GM19240 (cell line): ENCODE results near the gene TMPRSS9.

ENCODE experiments used
- DNase-seq: peaks from one replicate; pipeline ENCODE4 v3.0.0; 2011; ENCODE audit warnings: low spot score; ENCODE audit not compliant: insufficient read length

The TMPRSS9 gene

DNA sequence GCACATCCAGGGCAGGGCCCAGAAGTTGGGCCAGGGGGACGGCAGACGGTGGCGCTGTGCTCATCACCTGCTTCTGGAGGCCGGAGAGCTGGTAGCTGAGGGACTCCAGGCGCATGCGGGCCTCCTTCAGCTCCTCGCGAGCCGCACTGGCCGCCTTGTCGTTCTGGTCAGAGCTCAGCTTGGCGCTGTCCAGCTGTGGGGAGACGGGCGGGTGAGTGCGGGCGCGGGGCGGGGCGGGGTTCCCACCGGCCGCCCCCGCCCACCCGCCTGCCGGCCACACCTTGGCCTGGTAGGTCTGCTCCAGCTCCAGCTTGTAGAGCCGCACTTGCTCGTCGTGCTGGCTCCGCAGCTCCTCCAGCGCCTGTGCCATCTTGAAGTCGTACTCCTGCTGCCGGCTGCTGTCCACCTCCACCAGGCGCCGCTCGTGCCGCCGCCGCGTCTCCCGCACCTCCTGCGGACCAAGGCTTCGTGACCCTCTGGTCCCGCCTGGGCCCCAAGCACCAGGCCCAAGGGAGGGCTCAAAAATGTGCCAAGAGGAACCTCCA is 74.7 kb downstream of the TMPRSS9 start:
- no peak for DNase-seq

- DNase-seq: no peak
Observed at GRCh38 chr19:2436384-2436783, 76.3 kb downstream of the TMPRSS9 start.

GRCh38 chr19:2436926-2437325 is 76.9 kb downstream of the TMPRSS9 start:
- no peak for DNase-seq

DNA sequence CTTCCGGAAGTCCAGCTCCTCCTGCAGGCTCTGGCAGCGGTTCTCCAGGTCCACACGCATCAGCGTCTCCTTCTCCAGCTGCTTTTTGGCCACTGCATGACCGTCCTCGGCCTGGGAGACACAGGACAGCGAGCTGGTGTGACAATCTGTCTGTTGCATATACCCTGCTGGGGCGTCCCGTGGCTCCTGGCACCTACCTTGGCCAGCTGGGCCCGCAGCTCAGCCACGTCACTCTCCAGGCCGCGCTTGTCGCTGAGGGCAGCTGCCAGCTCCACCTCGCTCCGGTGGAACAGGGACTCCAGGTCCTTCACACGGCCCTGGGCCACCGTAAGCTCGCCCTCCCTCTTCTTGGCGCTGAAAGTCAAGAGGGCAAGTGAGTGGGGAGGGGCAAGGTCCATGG is 78.1 kb downstream of the TMPRSS9 start:
- DNase-seq: no peak

DNA sequence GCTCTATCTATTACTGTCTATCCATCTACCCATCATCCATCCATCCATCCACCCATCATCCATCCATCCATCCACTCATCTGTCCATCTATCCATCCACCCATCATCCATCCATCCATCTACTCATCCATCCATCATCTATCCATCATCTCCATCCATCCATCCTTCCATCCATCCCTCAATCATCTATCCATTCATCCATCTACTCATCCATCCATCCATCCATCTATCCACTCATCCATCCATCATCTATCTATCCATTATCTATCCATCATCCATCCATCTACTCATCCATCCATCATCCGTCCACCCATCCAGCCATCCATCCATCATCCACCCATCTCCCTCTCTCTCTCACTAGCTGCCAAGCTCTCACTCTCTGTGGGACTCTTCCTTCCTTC is 80.5 kb downstream of the TMPRSS9 start:
- no peak for DNase-seq

- DNase-seq: no peak
Observed at GRCh38 chr19:2441096-2441752, 81.2 kb downstream of the TMPRSS9 start.

- no peak for DNase-seq
Observed at GRCh38 chr19:2443116-2443784, 83.2 kb downstream of the TMPRSS9 start.

DNA sequence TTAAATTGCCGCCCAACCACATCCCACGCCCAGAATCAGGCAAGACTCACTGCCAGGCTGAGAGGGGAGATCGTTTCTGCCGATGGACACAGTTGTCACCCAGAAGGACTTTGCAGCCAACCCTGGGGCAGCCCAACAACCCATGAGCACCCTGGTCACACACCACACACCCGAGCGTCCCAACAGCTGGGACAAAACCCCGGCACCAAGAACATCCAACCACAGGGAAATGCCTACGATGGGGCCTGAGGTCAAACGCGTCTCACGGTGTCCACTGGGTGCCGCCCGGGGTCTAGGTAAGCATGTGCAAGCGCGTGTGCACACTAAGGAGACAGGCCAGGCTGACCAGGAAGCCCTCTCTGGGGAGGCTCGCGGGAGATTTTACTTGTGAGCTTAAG is 83.7 kb downstream of the TMPRSS9 start:
- no peak for DNase-seq

- no peak for DNase-seq
Observed at GRCh38 chr19:2444251-2445002, 84.4 kb downstream of the TMPRSS9 start.

DNA sequence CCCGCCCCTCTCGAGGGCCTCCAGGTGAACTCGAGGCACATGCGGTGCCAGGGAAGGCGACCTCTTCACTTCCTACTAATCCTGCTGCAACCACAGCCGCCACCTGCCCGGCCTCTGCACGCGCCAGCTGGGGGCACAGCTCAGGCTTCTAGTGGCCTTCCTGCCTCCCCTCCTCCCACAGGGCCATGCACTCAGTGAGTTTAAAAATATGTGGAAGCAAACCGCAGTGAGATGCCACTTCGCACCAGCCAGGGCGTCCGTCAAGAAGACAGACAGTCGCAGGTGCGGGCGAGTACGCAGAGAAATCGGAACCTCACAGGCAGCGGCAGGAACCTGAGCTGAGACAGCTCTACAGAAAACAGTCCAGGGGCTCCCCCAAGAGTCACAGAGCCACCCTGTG is 86.3 kb downstream of the TMPRSS9 start:
- no peak for DNase-seq

- DNase-seq: no peak
Observed at GRCh38 chr19:2449019-2449418, 89.0 kb downstream of the TMPRSS9 start.

DNA sequence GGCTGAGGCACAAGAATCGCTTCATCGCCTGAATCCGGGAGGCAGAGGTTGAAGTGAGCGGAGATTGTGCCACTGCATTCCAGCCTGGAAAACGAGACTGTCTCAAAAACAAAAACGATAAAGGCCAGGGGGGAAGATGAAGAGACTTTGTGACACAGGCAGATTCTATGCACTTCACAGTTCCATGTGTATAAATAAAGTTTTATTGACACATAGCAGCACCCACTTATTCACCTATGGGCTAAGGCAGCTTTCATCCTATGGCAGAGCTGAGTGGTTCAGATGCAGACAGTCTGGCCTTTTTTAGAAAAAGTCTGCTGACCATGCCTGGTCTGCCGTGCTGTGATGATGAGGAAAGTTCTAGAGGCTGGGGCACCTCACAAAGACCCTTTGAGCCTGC is 91.1 kb downstream of the TMPRSS9 start:
- no peak for DNase-seq

- no peak for DNase-seq
Observed at GRCh38 chr19:2451741-2452140, 91.7 kb downstream of the TMPRSS9 start.

- DNase-seq: no peak
Observed at GRCh38 chr19:2453431-2454025, 93.5 kb downstream of the TMPRSS9 start.

- DNase-seq: no peak
Observed at GRCh38 chr19:2454199-2454961, 94.3 kb downstream of the TMPRSS9 start.

DNA sequence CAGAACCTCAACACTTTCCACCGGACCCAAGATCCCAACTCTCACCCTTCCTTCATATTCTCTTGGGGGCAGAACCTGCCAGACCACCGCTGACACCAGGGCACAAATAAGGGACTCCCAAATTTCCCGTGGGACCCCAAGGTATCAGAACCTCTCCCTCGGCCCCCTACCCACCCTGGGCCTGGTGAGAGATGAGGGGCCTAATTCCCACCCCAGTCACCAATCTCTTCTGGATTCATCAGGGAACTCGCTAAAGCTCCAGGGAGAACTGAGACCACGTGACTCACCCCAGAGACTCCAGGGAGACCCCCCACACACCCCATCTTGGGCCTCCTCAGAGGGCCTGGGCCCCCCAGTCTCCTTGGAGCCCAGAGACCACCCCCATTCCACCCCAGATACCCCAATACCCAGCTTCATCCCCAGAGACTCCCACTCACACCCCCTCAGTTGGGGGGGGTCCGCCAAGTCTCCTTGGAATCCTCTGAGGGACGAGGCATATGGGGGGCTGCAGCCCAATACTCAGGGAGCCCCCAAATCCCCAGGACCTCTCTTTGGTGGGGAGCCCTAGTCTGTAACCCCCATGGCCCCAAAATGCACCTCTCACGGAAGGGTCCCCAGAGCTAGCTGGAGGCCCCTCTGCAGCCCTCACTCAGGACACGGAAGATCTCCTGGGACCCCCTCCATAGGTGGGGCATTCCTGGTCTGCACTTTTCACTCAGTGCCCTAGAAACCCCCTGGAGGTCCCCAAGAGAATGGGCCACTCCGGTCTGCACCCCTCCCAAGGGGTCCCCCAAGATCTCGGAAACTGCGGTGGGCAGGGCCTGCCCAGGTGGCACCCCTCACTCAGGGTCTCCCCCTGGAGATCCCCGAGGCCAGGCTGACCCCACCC is 95.1 kb downstream of the TMPRSS9 start:
- DNase-seq: no peak

GRCh38 chr19:2455851-2456570 is 95.9 kb downstream of the TMPRSS9 start:
- DNase-seq: peak; percentile 76

- DNase-seq: no peak
Observed at GRCh38 chr19:2457394-2458037, 97.5 kb downstream of the TMPRSS9 start.

- no peak for DNase-seq
Observed at GRCh38 chr19:2458054-2458453, 98.0 kb downstream of the TMPRSS9 start.
